HepG2 (cell line): Measurements from ENCODE around the gene CREG2. TPM values are rescaled to one million over a fixed set of nuclear protein-coding genes. Genes with fewer than 3 reads are reported as not detected.
A peak's percentile ranks its signal among the peaks of the same experiment; 100 is the strongest.

ENCODE experiments used
- FOSL2 ChIP-seq: sonication (generic); formaldehyde crosslinking; IDR thresholded peaks from 2 replicates; pipeline ENCODE4 v1.4.0; 2020; ENCODE audit warnings: missing genetic modification reagents
- MTERF4 ChIP-seq: sonication (generic); formaldehyde crosslinking; IDR thresholded peaks from 2 replicates; pipeline ENCODE4 v1.8.0; 2023; ENCODE audit warnings: mild to moderate bottlenecking, missing genetic modification reagents
- MXI1 ChIP-seq: IDR thresholded peaks from 3 replicates; pipeline ENCODE4 v1.6.1; 2012; ENCODE audit warnings: low read depth, low read length, inconsistent platforms, borderline replicate concordance
- YEATS4 ChIP-seq: sonication (generic); formaldehyde crosslinking; IDR thresholded peaks from 2 replicates; pipeline ENCODE4 v1.4.0; 2020; ENCODE audit warnings: missing genetic modification reagents, borderline replicate concordance
- ZBTB42 ChIP-seq: sonication (generic); formaldehyde crosslinking; IDR thresholded peaks from 2 replicates; pipeline ENCODE4 v1.5.0; 2020; ENCODE audit warnings: mild to moderate bottlenecking, missing genetic modification reagents
- ZFY ChIP-seq: sonication (generic); formaldehyde crosslinking; IDR thresholded peaks from 2 replicates; pipeline ENCODE4 v1.4.0; 2020; ENCODE audit warnings: missing genetic modification reagents
- ZNF296 ChIP-seq: sonication (generic); formaldehyde crosslinking; conservative IDR thresholded peaks from 2 replicates; pipeline ENCODE4 v1.5.0; 2020; ENCODE audit warnings: mild to moderate bottlenecking, missing genetic modification reagents
- polyA plus RNA-seq, 8 experiments: library from polyadenylated mRNA; depleted of rRNA in 3 of 8; stranded (reverse) in 7 of 8; unstranded in 1 of 8; fragments of >200 nt; fragmentation: Illumina TruSeq in 4 of 8; extraction: Trizol in 4 of 8; gene quantifications; 2 replicates each; pipeline versions ENCODE4 v1.2.1 to v1.2.3, GENCODE V29; 2011 to 2016; ENCODE audit warnings: low read depth in 4 of 8, missing spikeins in 1 of 8, mixed read lengths in 1 of 8; ENCODE audit not compliant: insufficient read depth in 1 of 8
- total RNA-seq, 5 experiments: library from RNA; depleted of rRNA; stranded (reverse); fragments of >200 nt; fragmentation: Illumina TruSeq; extraction: Trizol; gene quantifications; 2 replicates each; pipeline ENCODE4 v1.2.3, GENCODE V29; 2016; ENCODE audit warnings: low read depth in 1 of 5
- TF ChIP-seq, protein P1 (sequence below): sonication (generic); formaldehyde crosslinking; IDR thresholded peaks from 2 replicates; pipeline ENCODE4 v1.4.0; 2020; ENCODE audit warnings: missing genetic modification reagents
- TF ChIP-seq, protein P2 (sequence below): sonication (generic); formaldehyde crosslinking; IDR thresholded peaks from 2 replicates; pipeline ENCODE4 v1.4.0; 2020; ENCODE audit warnings: missing genetic modification reagents
- TF ChIP-seq, protein P3 (sequence below): sonication (generic); formaldehyde crosslinking; conservative IDR thresholded peaks from 2 replicates; pipeline ENCODE4 v1.4.0; 2020; ENCODE audit warnings: missing genetic modification reagents
- TF ChIP-seq, protein P4 (sequence below): sonication (generic); formaldehyde crosslinking; IDR thresholded peaks from 2 replicates; pipeline ENCODE4 v1.5.0; 2020; ENCODE audit warnings: mild to moderate bottlenecking, missing genetic modification reagents, borderline replicate concordance
- TF ChIP-seq, protein P5 (sequence below): sonication (generic); formaldehyde crosslinking; IDR thresholded peaks from 2 replicates; pipeline ENCODE4 v1.8.1; 2023; ENCODE audit warnings: mild to moderate bottlenecking, moderate library complexity, missing genetic modification reagents

Gene CREG2
- total and polyA plus RNA-seq, 2 of the 13 experiments (the other 11 are each of a cell fraction or from before 2014, with no cell fraction given) = 0.18 to 0.26 TPM

DNA sequence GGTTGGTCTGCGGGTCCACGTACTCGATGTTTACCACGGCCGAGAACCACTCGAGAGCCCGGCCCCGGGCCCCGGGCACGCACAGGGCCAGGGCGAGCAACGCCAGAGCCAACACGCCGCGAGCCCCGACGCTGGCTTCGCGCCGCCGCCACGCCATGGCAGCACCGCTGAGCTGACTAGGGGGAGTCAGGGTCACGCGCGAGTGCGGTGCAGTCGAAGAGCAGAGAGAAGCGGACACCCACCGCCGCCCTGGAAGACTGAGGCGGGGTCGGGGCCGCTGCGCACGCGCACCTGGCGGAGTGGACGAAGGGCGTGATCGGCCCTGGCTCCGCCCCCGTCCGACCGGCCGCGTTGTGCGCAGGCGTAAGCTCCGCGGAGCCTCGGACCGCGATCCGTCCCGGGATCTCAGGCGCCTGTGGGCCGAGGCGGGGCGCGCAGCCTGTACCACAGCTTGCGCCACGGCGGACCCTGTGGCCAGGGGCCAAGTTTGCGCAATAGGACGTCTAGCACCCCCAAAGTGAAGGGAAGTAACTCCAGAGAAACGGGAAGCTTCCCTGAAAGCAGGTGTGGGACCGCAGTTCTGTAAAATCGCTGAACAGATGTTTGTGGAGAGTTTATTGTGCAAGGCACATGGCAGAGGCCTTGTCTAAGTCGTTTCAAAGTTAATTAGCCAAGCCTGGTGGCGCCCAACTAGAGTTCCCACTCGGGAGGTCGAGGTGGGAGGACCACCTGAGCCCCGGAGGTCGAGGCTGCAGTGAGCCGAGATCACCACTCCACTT is 78.7 kb downstream of the CREG2 start, which contains the start of gene RNF149 (continued):
- TF ChIP-seq, protein P1, sequence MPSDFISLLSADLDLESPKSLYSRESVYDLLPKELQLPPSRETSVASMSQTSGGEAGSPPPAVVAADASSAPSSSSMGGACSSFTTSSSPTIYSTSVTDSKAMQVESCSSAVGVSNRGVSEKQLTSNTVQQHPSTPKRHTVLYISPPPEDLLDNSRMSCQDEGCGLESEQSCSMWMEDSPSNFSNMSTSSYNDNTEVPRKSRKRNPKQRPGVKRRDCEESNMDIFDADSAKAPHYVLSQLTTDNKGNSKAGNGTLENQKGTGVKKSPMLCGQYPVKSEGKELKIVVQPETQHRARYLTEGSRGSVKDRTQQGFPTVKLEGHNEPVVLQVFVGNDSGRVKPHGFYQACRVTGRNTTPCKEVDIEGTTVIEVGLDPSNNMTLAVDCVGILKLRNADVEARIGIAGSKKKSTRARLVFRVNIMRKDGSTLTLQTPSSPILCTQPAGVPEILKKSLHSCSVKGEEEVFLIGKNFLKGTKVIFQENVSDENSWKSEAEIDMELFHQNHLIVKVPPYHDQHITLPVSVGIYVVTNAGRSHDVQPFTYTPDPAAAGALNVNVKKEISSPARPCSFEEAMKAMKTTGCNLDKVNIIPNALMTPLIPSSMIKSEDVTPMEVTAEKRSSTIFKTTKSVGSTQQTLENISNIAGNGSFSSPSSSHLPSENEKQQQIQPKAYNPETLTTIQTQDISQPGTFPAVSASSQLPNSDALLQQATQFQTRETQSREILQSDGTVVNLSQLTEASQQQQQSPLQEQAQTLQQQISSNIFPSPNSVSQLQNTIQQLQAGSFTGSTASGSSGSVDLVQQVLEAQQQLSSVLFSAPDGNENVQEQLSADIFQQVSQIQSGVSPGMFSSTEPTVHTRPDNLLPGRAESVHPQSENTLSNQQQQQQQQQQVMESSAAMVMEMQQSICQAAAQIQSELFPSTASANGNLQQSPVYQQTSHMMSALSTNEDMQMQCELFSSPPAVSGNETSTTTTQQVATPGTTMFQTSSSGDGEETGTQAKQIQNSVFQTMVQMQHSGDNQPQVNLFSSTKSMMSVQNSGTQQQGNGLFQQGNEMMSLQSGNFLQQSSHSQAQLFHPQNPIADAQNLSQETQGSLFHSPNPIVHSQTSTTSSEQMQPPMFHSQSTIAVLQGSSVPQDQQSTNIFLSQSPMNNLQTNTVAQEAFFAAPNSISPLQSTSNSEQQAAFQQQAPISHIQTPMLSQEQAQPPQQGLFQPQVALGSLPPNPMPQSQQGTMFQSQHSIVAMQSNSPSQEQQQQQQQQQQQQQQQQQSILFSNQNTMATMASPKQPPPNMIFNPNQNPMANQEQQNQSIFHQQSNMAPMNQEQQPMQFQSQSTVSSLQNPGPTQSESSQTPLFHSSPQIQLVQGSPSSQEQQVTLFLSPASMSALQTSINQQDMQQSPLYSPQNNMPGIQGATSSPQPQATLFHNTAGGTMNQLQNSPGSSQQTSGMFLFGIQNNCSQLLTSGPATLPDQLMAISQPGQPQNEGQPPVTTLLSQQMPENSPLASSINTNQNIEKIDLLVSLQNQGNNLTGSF (CRISPR knock-in tag) = peak; percentile 88
- TF ChIP-seq, protein P2, sequence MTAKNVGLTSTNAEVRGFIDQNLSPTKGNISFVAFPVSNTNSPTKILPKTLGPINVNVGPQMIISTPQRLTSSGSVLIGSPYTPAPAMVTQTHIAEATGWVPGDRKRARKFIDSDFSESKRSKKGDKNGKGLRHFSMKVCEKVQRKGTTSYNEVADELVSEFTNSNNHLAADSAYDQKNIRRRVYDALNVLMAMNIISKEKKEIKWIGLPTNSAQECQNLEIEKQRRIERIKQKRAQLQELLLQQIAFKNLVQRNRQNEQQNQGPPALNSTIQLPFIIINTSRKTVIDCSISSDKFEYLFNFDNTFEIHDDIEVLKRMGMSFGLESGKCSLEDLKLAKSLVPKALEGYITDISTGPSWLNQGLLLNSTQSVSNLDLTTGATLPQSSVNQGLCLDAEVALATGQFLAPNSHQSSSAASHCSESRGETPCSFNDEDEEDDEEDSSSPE (CRISPR knock-in tag) = peak; percentile 81
- peak; percentile 96 for TF ChIP-seq ZFY (CRISPR knock-in tag)
- peak; percentile 96 for TF ChIP-seq ZBTB42 (CRISPR knock-in tag)
- TF ChIP-seq, protein P3, sequence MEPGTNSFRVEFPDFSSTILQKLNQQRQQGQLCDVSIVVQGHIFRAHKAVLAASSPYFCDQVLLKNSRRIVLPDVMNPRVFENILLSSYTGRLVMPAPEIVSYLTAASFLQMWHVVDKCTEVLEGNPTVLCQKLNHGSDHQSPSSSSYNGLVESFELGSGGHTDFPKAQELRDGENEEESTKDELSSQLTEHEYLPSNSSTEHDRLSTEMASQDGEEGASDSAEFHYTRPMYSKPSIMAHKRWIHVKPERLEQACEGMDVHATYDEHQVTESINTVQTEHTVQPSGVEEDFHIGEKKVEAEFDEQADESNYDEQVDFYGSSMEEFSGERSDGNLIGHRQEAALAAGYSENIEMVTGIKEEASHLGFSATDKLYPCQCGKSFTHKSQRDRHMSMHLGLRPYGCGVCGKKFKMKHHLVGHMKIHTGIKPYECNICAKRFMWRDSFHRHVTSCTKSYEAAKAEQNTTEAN (CRISPR knock-in tag) = peak; percentile 87; the same call in 1 of the 2 replicates
- peak; percentile 98 for TF ChIP-seq YEATS4
- TF ChIP-seq, protein P4, sequence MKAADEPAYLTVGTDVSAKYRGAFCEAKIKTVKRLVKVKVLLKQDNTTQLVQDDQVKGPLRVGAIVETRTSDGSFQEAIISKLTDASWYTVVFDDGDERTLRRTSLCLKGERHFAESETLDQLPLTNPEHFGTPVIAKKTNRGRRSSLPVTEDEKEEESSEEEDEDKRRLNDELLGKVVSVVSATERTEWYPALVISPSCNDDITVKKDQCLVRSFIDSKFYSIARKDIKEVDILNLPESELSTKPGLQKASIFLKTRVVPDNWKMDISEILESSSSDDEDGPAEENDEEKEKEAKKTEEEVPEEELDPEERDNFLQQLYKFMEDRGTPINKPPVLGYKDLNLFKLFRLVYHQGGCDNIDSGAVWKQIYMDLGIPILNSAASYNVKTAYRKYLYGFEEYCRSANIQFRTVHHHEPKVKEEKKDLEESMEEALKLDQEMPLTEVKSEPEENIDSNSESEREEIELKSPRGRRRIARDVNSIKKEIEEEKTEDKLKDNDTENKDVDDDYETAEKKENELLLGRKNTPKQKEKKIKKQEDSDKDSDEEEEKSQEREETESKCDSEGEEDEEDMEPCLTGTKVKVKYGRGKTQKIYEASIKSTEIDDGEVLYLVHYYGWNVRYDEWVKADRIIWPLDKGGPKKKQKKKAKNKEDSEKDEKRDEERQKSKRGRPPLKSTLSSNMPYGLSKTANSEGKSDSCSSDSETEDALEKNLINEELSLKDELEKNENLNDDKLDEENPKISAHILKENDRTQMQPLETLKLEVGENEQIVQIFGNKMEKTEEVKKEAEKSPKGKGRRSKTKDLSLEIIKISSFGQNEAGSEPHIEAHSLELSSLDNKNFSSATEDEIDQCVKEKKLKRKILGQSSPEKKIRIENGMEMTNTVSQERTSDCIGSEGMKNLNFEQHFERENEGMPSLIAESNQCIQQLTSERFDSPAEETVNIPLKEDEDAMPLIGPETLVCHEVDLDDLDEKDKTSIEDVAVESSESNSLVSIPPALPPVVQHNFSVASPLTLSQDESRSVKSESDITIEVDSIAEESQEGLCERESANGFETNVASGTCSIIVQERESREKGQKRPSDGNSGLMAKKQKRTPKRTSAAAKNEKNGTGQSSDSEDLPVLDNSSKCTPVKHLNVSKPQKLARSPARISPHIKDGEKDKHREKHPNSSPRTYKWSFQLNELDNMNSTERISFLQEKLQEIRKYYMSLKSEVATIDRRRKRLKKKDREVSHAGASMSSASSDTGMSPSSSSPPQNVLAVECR = peak; percentile 94; the same call in 1 of the 2 replicates
- TF ChIP-seq MTERF4 = peak; percentile 66
- TF ChIP-seq, protein P5, sequence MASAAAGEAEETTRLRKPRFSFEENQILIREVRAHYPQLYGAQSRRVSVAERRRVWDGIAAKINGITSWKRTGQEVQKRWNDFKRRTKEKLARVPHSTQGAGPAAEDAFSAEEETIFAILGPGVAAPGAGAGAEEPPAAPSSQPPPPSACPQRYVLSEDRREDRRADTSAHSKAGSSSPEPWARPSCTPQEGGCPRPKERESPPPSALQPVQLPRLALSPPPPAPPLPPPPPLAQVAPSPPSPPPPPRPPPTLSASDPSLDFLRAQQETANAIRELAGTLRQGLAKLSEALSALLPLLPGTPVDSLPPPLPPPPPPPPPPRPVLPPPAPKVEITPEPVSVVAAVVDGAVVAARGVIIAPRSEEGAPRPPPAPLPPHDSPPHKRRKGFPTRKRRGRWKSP (CRISPR knock-in tag) = peak; percentile 98
- TF ChIP-seq MXI1 = peak; percentile 58; the same call in 2 of the 3 replicates
- TF ChIP-seq ZNF296 (CRISPR knock-in tag) = no peak
- peak; percentile 72 for TF ChIP-seq FOSL2 (CRISPR knock-in tag)
